DND-41 (cell line): ENCODE data around the gene SUCLG2.

ENCODE experiments used
- EZH2 ChIP-seq: IDR thresholded peaks from 3 replicates; pipeline ENCODE4 v1.6.1; 2012; ENCODE audit warnings: borderline replicate concordance, low read depth, mild to moderate bottlenecking, moderate library complexity, low read length, inconsistent platforms; ENCODE audit not compliant: severe bottlenecking
- TF ChIP-seq, protein P1 (sequence below): IDR thresholded peaks from 2 replicates; pipeline ENCODE4 v1.5.1; 2012; ENCODE audit warnings: borderline replicate concordance, low read length, moderate library complexity, mild to moderate bottlenecking; ENCODE audit not compliant: poor library complexity, severe bottlenecking; ENCODE audit errors: extremely low read depth

DNA sequence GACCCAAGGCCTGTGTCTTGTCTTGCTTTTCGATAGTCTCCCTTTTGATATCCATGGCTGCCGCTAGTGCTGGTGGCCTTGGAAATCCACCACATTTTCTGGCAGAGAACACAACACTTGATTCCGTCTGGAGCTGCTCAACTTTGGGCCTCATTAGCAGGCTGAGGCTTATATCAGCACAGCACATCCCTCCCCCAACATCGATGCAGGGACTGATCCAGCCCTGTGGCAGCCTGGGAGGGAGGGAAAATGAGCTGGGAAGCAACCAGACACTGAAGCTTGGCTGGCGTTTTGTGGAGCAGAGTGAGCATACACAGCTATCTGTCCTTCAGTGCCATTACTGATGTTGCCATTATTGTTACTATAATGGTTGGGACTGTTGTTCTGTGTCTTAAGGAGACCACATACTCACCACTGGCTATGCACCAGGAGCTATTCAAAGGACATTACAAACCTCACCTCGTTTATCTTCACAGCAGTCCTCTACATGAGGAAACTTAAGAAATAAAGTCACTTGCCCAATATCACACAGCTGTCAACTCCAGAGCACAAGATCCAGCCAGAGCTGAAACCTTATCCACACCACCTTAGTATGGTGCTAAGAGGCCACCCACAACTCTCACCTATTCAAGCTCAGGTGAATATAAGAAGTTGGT is 102.9 kb downstream of the SUCLG2 start:
- no peak for TF ChIP-seq EZH2
- TF ChIP-seq, protein P1, sequence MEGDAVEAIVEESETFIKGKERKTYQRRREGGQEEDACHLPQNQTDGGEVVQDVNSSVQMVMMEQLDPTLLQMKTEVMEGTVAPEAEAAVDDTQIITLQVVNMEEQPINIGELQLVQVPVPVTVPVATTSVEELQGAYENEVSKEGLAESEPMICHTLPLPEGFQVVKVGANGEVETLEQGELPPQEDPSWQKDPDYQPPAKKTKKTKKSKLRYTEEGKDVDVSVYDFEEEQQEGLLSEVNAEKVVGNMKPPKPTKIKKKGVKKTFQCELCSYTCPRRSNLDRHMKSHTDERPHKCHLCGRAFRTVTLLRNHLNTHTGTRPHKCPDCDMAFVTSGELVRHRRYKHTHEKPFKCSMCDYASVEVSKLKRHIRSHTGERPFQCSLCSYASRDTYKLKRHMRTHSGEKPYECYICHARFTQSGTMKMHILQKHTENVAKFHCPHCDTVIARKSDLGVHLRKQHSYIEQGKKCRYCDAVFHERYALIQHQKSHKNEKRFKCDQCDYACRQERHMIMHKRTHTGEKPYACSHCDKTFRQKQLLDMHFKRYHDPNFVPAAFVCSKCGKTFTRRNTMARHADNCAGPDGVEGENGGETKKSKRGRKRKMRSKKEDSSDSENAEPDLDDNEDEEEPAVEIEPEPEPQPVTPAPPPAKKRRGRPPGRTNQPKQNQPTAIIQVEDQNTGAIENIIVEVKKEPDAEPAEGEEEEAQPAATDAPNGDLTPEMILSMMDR = no peak
